CD4-positive, alpha-beta T cell treated with Interferon alpha-2 for 1 hour (primary cell): ENCODE data around the gene TP73.

Experiments used
- DNase-seq, 2 donors: peaks; one replicate each; pipeline ENCODE4 v3.0.0-alpha.2; 2020 to 2022

The TP73 gene

GRCh38 chr1:3772027-3772714 lies 119.9 kb downstream of the TP73 start:
- peak; percentile 93 for DNase-seq

GRCh38 chr1:3772715-3773571 lies 120.6 kb downstream of the TP73 start, which contains the start of gene SMIM1:
SMIM1 (plus strand) TSS chr1:3772749; CDS start chr1:3775374, 2,625 bp downstream.
- DNase-seq: no peak

- no peak for DNase-seq
Measured at GRCh38 chr1:3773572-3774275, 121.4 kb downstream of the TP73 start.

GRCh38 chr1:3774276-3774945 lies 122.1 kb downstream of the TP73 start:
- no peak for DNase-seq

GRCh38 chr1:3774946-3775489 lies 122.7 kb downstream of the TP73 start:
- DNase-seq: no peak

GRCh38 chr1:3775490-3776230 lies 123.3 kb downstream of the TP73 start:
- peak; percentile 41 to 62 for DNase-seq

GRCh38 chr1:3776231-3776961 lies 124.1 kb downstream of the TP73 start:
- DNase-seq: no peak

- DNase-seq: no peak
Measured at GRCh38 chr1:3777078-3777547, 124.8 kb downstream of the TP73 start.

- no peak for DNase-seq
Measured at GRCh38 chr1:3777647-3778589, 125.6 kb downstream of the TP73 start.

GRCh38 chr1:3778590-3779264 lies 126.4 kb downstream of the TP73 start:
- DNase-seq: no peak

- DNase-seq: no peak
Measured at GRCh38 chr1:3779265-3779911, 127.1 kb downstream of the TP73 start.

GRCh38 chr1:3779912-3780416 lies 127.6 kb downstream of the TP73 start:
- no peak for DNase-seq

GRCh38 chr1:3780901-3781300 lies 128.6 kb downstream of the TP73 start:
- DNase-seq: no peak

GRCh38 chr1:3783651-3784474 lies 131.5 kb downstream of the TP73 start:
- DNase-seq: no peak

- DNase-seq: no peak
Measured at GRCh38 chr1:3785045-3785444, 132.7 kb downstream of the TP73 start.

- no peak for DNase-seq
Measured at GRCh38 chr1:3785456-3786157, 133.3 kb downstream of the TP73 start.
